ENCODE results near the gene ZG16. TPM values are rescaled to one million over a fixed set of nuclear protein-coding genes. Genes with fewer than 3 reads are reported as not detected.
A peak's percentile ranks its signal among the peaks of the same experiment; 100 is the strongest.

The ZG16 gene
- total and polyA plus RNA-seq, 12 donors, result 0.01 TPM; not detected in 11

GRCh38 chr16:29830774-29831173, 52.7 kb downstream of the ZG16 start:
- WGBS, 2 donors, result 95 to 98% methylated on average over 11 of the region's 11 CpGs

GRCh38 chr16:29831490-29831889, 53.4 kb downstream of the ZG16 start:
- intact Hi-C loops (cut with DNase I), result no loop called here
- Histone ChIP-seq H3K27ac (no peak overlapping the region), H3K9me3 (no peaks in the 10 kb centered on the region), H3K4me3 (no peak overlapping the region), H3K36me3 (peaks cover 0 to 76% (median 29%) of the 10 kb centered on the region in 9 donors), H3K27me3 (no peaks in the 10 kb centered on the region), H3K4me1 (peaks cover 0 to 24% (median 1%) of the 10 kb centered on the region in 9 donors)
- DNase-seq, result peak in 1 of 2 donors; percentile 35
- no peak for TF ChIP-seq CTCF (IDR thresholded peaks at IDR 0.05)
- 50 to 52% methylated on average over 2 of the region's 2 CpGs for WGBS, 2 donors
- peak; percentile 47 to 88 (median 71) for ATAC-seq

More at GRCh38 chr16:29830774-29831173, 52.7 kb downstream of the ZG16 start:
- no peak for ATAC-seq
- Histone ChIP-seq H3K4me3 (no peak overlapping the region), H3K36me3 (peaks cover 0 to 69% (median 27%) of the 10 kb centered on the region in 9 donors), H3K4me1 (peaks cover under 1 to 31% (median 8%) of the 10 kb centered on the region in 9 donors), H3K27ac (no peak overlapping the region), H3K9me3 (no peaks in the 10 kb centered on the region), H3K27me3 (no peaks in the 10 kb centered on the region)
- DNase-seq, result no peak
- intact Hi-C loops (cut with DNase I), result no loop called here
- TF ChIP-seq CTCF (IDR thresholded peaks at IDR 0.05), result no peak

Other genes with a start within 250 kb of the ZG16 start
- 10 to 100 TPM in 1 of 10 donors, 1 to 10 TPM in 7, under 1 TPM in 2; 0.35 to 12.6 (median 1.8) TPM for gene SPN, start 115.0 kb upstream of the ZG16 start, total RNA-seq
- under 1 TPM; 0.29 to 0.58 TPM for gene SPN, start 115.0 kb upstream of the ZG16 start, polyA plus RNA-seq
- gene QPRT, start 99.1 kb upstream of the ZG16 start, total RNA-seq, result 10 to 100 TPM; 16.0 to 34.1 (median 25.9) TPM
- 10 to 100 TPM in 1 of 2 donors, 1 to 10 TPM in 1; 3.8 to 13.8 TPM for gene QPRT, start 99.1 kb upstream of the ZG16 start, polyA plus RNA-seq
- 1 to 10 TPM in 3 of 10 donors, under 1 TPM in 7; 0.18 to 3.3 (median 0.65) TPM for gene C16orf54, start 32.3 kb upstream of the ZG16 start, total RNA-seq
- gene C16orf54, start 32.3 kb upstream of the ZG16 start, polyA plus RNA-seq, result under 1 TPM; 0.26 to 0.29 TPM
- gene KIF22, start 12.5 kb downstream of the ZG16 start, total RNA-seq, result 10 to 100 TPM; 28.6 to 48.2 (median 38.6) TPM
- gene KIF22, start 12.5 kb downstream of the ZG16 start, polyA plus RNA-seq, result 100 to 1,000 TPM in 1 of 2 donors, 10 to 100 TPM in 1; 16.3 to 136 TPM
- gene MAZ, start 28.3 kb downstream of the ZG16 start, total RNA-seq, result 100 to 1,000 TPM in 2 of 10 donors, 10 to 100 TPM in 8; 44.2 to 115 (median 60.5) TPM
- 100 to 1,000 TPM in 1 of 2 donors, 10 to 100 TPM in 1; 73.8 to 114 TPM for gene MAZ, start 28.3 kb downstream of the ZG16 start, polyA plus RNA-seq
- 1 to 10 TPM in 8 of 10 donors, under 1 TPM in 2; 0.74 to 2.4 (median 1.1) TPM for gene PRRT2, start 33.9 kb downstream of the ZG16 start, total RNA-seq
- gene PRRT2, start 33.9 kb downstream of the ZG16 start, polyA plus RNA-seq, result 1 to 10 TPM in 1 of 2 donors, under 1 TPM in 1; 0.62 to 6.3 TPM
- 10 to 100 TPM in 9 of 10 donors, 1 to 10 TPM in 1; 9.6 to 14.8 (median 12.0) TPM for gene PAGR1, start 37.9 kb downstream of the ZG16 start, total RNA-seq
- gene PAGR1, start 37.9 kb downstream of the ZG16 start, polyA plus RNA-seq, result 10 to 100 TPM; 28.7 to 35.1 TPM
- 100 to 1,000 TPM in 1 of 10 donors, 10 to 100 TPM in 9; 24.5 to 122 (median 37.4) TPM for gene MVP, start 42.2 kb downstream of the ZG16 start, total RNA-seq
- gene MVP, start 42.2 kb downstream of the ZG16 start, polyA plus RNA-seq, result 10 to 100 TPM; 50.9 to 53.0 TPM
- gene CDIPT, start 85.0 kb downstream of the ZG16 start, total RNA-seq, result 10 to 100 TPM; 61.8 to 87.0 (median 72.7) TPM
- gene CDIPT, start 85.0 kb downstream of the ZG16 start, polyA plus RNA-seq, result 10 to 100 TPM; 55.1 to 99.6 TPM
- 1 to 10 TPM in 2 of 10 donors, under 1 TPM in 8; 0.17 to 1.2 (median 0.73) TPM for gene SEZ6L2, start 121.3 kb downstream of the ZG16 start, total RNA-seq
- gene SEZ6L2, start 121.3 kb downstream of the ZG16 start, polyA plus RNA-seq, result under 1 TPM in 1 of 2 donors, not detected in 1; 0.61 TPM
- gene ASPHD1, start 122.2 kb downstream of the ZG16 start, total RNA-seq, result 1 to 10 TPM in 1 of 10 donors, under 1 TPM in 5, not detected in 4; 0.20 to 1.1 (median 0.75) TPM
- under 1 TPM in 1 of 2 donors, not detected in 1; 0.28 TPM for gene ASPHD1, start 122.2 kb downstream of the ZG16 start, polyA plus RNA-seq
- 1 to 10 TPM; 5.4 to 8.2 (median 7.3) TPM for gene KCTD13, start 148.0 kb downstream of the ZG16 start, total RNA-seq
- 10 to 100 TPM in 1 of 2 donors, 1 to 10 TPM in 1; 5.2 to 18.0 TPM for gene KCTD13, start 148.0 kb downstream of the ZG16 start, polyA plus RNA-seq
- 100 to 1,000 TPM in 1 of 10 donors, 10 to 100 TPM in 9; 53.0 to 105 (median 67.1) TPM for gene TMEM219, start 183.8 kb downstream of the ZG16 start, total RNA-seq
- gene TMEM219, start 183.8 kb downstream of the ZG16 start, polyA plus RNA-seq, result 10 to 100 TPM; 80.4 to 85.9 TPM
- 10 to 100 TPM; 27.0 to 40.6 (median 32.7) TPM for gene TAOK2, start 195.6 kb downstream of the ZG16 start, total RNA-seq
- 10 to 100 TPM; 27.6 to 50.4 TPM for gene TAOK2, start 195.6 kb downstream of the ZG16 start, polyA plus RNA-seq
- 10 to 100 TPM; 14.4 to 23.2 (median 17.1) TPM for gene HIRIP3, start 217.4 kb downstream of the ZG16 start, total RNA-seq
- gene HIRIP3, start 217.4 kb downstream of the ZG16 start, polyA plus RNA-seq, result 10 to 100 TPM; 17.9 to 22.4 TPM
- gene INO80E, start 218.0 kb downstream of the ZG16 start, total RNA-seq, result 10 to 100 TPM; 23.2 to 34.8 (median 30.6) TPM
- 10 to 100 TPM; 63.2 to 80.4 TPM for gene INO80E, start 218.0 kb downstream of the ZG16 start, polyA plus RNA-seq
- gene DOC2A, start 232.8 kb downstream of the ZG16 start, total RNA-seq, result under 1 TPM in 4 of 10 donors, not detected in 6; 0.27 to 0.95 (median 0.48) TPM
- gene DOC2A, start 232.8 kb downstream of the ZG16 start, polyA plus RNA-seq, result 1 to 10 TPM in 1 of 2 donors, under 1 TPM in 1; 0.41 to 2.7 TPM
- not detected for gene C16orf92, start 244.9 kb downstream of the ZG16 start, total RNA-seq
- not detected for gene C16orf92, start 244.9 kb downstream of the ZG16 start, polyA plus RNA-seq